ENCODE results near the gene URM1.
"Not testable (repeated sequence)": the region's sequence is repeated elsewhere in the genome, so short reads cannot be mapped to it uniquely, and the experiment has no call there.

Gene URM1

GRCh38 chr9:128412120-128412790 lies 41.1 kb downstream of the URM1 start:
- peaks cover 22% of the 10 kb centered on the region for H3K4me1 ChIP-seq
- H3K27me3 ChIP-seq (ENCODE audit: low read depth): no peaks in the 10 kb centered on the region
- peak; percentile 78 to 94 for DNase-seq (ENCODE audit: low spot score in 2 of 2)
- no peaks in the 10 kb centered on the region for H3K9me3 ChIP-seq
- H3K36me3 ChIP-seq (replicated peaks): no peaks in the 10 kb centered on the region
- in situ Hi-C loops (cut with MboI; ENCODE audit: low sequenced_read_pairs): loop anchor here (5.0 kb wide), 1 partner anchor 50 kb away; no protein-coding TSS in a partner anchor
- H3K4me3 ChIP-seq: no peak overlapping the region

GRCh38 chr9:128413728-128414127 lies 42.6 kb downstream of the URM1 start:
- not testable (repeated sequence) for H3K27me3 ChIP-seq (ENCODE audit: low read depth)

GRCh38 chr9:128414461-128414860 lies 43.3 kb downstream of the URM1 start:
- no peaks in the 10 kb centered on the region for H3K27me3 ChIP-seq (ENCODE audit: low read depth)
- H3K9me3 ChIP-seq: no peaks in the 10 kb centered on the region
- in situ Hi-C loops (cut with MboI; ENCODE audit: low sequenced_read_pairs): loop anchor here (5.0 kb wide), 1 partner anchor 52 kb away; no protein-coding TSS in a partner anchor
- no peak for DNase-seq (ENCODE audit: low spot score in 2 of 2)
- H3K4me3 ChIP-seq: no peak overlapping the region
- no peaks in the 10 kb centered on the region for H3K36me3 ChIP-seq (replicated peaks)
- H3K4me1 ChIP-seq: peaks cover 14% of the 10 kb centered on the region

More at GRCh38 chr9:128413728-128414127, 42.6 kb downstream of the URM1 start:
- not testable (repeated sequence) for H3K36me3 ChIP-seq (replicated peaks); H3K9me3 ChIP-seq; DNase-seq (ENCODE audit: low spot score in 2 of 2); H3K4me3 ChIP-seq
- peaks cover 13% of the 10 kb centered on the region for H3K4me1 ChIP-seq
- in situ Hi-C loops (cut with MboI; ENCODE audit: low sequenced_read_pairs): loop anchor here (5.0 kb wide), 1 partner anchor 51 kb away; no protein-coding TSS in a partner anchor

DNA sequence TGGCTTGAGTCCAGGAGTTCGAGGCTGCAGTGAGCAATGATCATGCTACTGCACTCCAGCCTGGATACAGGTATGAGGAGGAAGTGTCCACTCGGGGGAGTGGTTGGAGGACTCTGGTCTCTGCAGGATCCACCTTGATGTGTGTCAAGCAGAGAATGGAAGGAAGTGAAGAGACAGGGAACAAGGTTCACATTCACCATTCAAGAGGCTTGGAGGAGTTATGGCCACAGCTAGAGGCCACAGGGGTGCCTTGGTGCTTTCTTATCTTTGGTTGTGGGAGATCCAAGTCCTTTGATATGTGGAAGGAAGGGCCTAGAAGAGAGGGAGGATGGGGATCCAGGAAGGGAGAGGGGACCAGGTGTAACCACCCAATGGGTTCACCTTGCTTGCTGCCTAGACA lies 44.1 kb downstream of the URM1 start:
- Histone ChIP-seq H3K4me1 (peaks cover 16% of the 10 kb centered on the region), H3K36me3 (replicated peaks) (no peaks in the 10 kb centered on the region), H3K4me3 (no peak overlapping the region), H3K27me3 (ENCODE audit: low read depth) (no peaks in the 10 kb centered on the region), H3K9me3 (no peaks in the 10 kb centered on the region)
- in situ Hi-C loops (cut with MboI; ENCODE audit: low sequenced_read_pairs): no loop called here
- DNase-seq (ENCODE audit: low spot score in 2 of 2): no peak

GRCh38 chr9:128416014-128416413 lies 44.8 kb downstream of the URM1 start:
- H3K4me1 ChIP-seq: peaks cover 16% of the 10 kb centered on the region
- no peaks in the 10 kb centered on the region for H3K9me3 ChIP-seq
- DNase-seq (ENCODE audit: low spot score in 2 of 2): no peak
- H3K36me3 ChIP-seq (replicated peaks): no peaks in the 10 kb centered on the region
- no peaks in the 10 kb centered on the region for H3K27me3 ChIP-seq (ENCODE audit: low read depth)
- no peak overlapping the region for H3K4me3 ChIP-seq
- in situ Hi-C loops (cut with MboI; ENCODE audit: low sequenced_read_pairs): no loop called here

GRCh38 chr9:128416432-128417019 lies 45.4 kb downstream of the URM1 start:
- Histone ChIP-seq H3K27me3 (ENCODE audit: low read depth) (no peaks in the 10 kb centered on the region), H3K36me3 (replicated peaks) (no peaks in the 10 kb centered on the region), H3K4me3 (no peak overlapping the region), H3K4me1 (peaks cover 16% of the 10 kb centered on the region), H3K9me3 (no peaks in the 10 kb centered on the region)
- DNase-seq (ENCODE audit: low spot score in 2 of 2): no peak
- in situ Hi-C loops (cut with MboI; ENCODE audit: low sequenced_read_pairs): no loop called here

DNA sequence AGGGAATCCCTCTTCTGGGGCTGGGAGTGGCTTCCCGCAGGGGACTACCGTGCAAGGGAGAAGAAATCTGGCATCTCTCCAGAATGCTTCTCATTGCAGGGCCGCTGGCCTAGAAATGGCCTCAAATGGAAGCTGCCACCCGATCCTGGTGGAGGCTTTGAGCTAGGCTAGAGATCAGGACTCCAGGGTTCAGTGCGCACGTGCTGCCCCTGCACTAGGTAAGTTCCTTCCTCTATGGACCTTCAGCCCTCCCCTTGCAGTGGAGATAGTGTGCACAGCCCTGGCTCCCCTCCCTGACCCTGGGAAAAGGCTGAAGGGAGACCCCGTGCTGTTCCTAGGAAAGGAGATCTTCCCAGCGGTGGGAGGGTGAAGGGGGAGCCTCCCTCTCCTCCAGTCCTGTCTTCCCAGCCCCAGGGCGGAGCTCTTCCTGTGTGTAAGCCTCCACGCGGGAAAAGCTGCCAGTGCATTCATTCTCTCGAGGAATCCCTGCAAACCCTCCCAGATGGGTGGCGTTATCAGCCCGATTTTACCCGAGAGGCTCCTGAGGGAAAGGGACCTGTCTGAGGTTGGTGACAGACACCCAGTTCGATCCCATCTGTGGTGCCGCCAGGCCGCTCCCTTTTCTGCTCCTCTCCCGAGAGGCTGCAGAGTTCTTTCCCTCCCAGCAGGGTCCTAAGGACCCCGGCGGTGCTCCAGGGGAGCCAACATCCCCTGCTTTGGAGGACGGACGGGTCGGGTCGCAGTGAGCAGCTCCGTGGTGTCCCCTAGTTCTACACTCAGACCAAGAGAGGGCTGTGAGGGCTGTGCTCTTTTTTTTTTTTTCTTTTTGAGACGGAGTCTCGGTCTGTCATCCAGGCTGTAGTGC lies 48.1 kb downstream of the URM1 start:
- Histone ChIP-seq H3K36me3 (replicated peaks) (peaks cover 6% of the 10 kb centered on the region; the same call in 1 of the 2 replicates), H3K27me3 (ENCODE audit: low read depth) (no peaks in the 10 kb centered on the region), H3K4me1 (peaks cover 16% of the 10 kb centered on the region), H3K4me3 (peak overlapping the region; percentile 76), H3K9me3 (no peaks in the 10 kb centered on the region)
- in situ Hi-C loops (cut with MboI; ENCODE audit: low sequenced_read_pairs): no loop called here
- DNase-seq (ENCODE audit: low spot score in 2 of 2): peak in 1 of 2 experiments; percentile 58

- in situ Hi-C loops (cut with MboI; ENCODE audit: low sequenced_read_pairs): no loop called here
- H3K9me3 ChIP-seq: no peaks in the 10 kb centered on the region
- peak; percentile 56 to 85 for DNase-seq (ENCODE audit: low spot score in 2 of 2)
- H3K4me3 ChIP-seq: peak overlapping the region; percentile 76
- no peaks in the 10 kb centered on the region for H3K27me3 ChIP-seq (ENCODE audit: low read depth)
- H3K4me1 ChIP-seq: peaks cover 16% of the 10 kb centered on the region
- peaks cover 7% of the 10 kb centered on the region; the same call in 1 of the 2 replicates for H3K36me3 ChIP-seq (replicated peaks)
These were observed 49.0 kb downstream of the URM1 start for GRCh38 chr9:128420060-128420650.

DNA sequence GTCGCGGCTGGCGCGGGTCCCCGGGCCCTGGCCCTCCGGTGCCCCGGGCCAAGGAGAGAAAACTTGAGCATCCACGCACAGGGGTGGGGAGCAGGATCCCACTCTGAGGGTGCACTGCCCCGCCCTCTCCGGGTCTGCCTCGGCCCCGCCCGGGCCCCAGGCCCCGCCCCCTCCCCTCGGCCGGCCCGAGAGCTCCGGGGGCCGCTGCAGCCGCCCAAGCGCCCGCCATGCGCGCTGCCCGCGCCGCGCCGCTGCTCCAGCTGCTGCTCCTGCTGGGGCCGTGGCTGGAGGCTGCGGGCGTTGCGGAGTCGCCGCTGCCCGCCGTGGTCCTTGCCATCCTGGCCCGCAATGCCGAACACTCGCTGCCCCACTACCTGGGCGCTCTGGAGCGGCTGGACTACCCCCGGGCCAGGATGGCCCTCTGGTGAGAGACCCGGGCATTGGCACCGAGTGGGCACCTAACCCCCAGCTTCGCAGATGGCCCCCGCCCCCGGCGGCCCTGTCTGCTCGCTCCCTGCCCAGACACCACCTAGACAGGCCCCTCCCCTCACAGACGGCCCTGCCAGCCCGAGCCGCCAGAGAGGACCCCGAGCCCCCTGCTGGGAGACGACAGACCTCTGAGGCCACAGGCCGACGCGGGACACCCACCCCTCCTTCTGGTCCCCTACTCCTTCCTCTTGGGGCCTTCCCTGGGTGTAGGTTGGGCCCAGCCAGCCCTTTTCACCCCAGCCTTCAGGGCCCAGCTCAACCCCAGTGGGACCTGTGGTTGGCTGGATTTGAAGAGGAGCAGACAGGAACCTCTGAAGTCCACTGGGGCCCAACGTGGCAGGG lies 49.7 kb downstream of the URM1 start, which contains the start of gene CERCAM:
Gene CERCAM (plus strand): TSS at position 207 of the 831 bp plus-strand sequence. CDS start 21 bp downstream, at position 228.
- Histone ChIP-seq H3K36me3 (replicated peaks) (peaks cover 7% of the 10 kb centered on the region; the same call in 1 of the 2 replicates), H3K4me3 (peak within 1 kb of the TSS; percentile 76), H3K27me3 (ENCODE audit: low read depth) (no peaks in the 10 kb centered on the region), H3K4me1 (peaks cover 16% of the 10 kb centered on the region), H3K9me3 (no peaks in the 10 kb centered on the region)
- DNase-seq (ENCODE audit: low spot score in 2 of 2): peak; percentile 43 to 80
- in situ Hi-C loops (cut with MboI; ENCODE audit: low sequenced_read_pairs): no loop called here

GRCh38 chr9:128421482-128421996 lies 50.4 kb downstream of the URM1 start:
- Histone ChIP-seq H3K9me3 (no peaks in the 10 kb centered on the region), H3K36me3 (replicated peaks) (peaks cover 7% of the 10 kb centered on the region; the same call in 1 of the 2 replicates), H3K4me3 (peak overlapping the region; percentile 76), H3K27me3 (ENCODE audit: low read depth) (no peaks in the 10 kb centered on the region), H3K4me1 (peaks cover 16% of the 10 kb centered on the region)
- in situ Hi-C loops (cut with MboI; ENCODE audit: low sequenced_read_pairs): no loop called here
- DNase-seq (ENCODE audit: low spot score in 2 of 2): peak in 1 of 2 experiments; percentile 48

DNA sequence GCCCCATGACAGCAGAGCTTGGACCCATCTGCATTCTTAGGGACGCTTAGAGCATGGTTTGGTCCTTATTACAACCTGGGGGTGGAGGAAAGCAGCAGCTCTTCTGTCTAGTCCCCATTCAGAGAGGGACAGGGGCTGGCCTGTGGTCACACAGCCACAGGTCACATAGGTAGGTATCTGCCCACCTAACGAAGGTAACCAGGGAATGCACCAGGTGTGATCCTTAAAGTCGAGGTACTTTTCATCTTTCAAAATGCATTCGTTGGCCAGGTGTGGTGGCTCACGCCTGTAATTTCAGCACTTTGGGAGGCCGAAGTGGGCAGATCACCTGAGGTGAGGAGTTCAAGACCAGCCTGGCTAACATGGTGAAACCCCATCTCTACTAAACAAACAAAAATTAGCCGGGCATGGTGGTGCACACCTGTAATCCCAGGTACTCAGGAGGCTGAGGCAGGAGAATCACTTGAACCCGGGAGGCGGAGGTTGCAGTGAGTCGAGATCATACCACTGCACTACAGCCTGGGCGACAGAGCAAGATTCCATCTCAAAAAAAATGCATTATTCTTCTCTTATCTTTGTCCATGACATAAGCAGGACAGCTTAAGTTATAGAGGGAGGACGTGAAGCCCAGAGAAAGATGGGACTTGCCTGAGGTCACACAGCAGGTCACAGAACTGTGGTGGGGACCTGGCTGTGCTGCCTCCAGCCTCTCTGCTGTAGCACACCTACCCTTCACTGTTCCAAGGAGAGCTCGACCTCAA lies 51.0 kb downstream of the URM1 start:
- DNase-seq (ENCODE audit: low spot score in 2 of 2); H3K27me3 ChIP-seq (ENCODE audit: low read depth); H3K9me3 ChIP-seq; H3K36me3 ChIP-seq (replicated peaks); in situ Hi-C loops (cut with MboI; ENCODE audit: low sequenced_read_pairs): not testable (repeated sequence)
- peaks cover 16% of the 10 kb centered on the region for H3K4me1 ChIP-seq
- peak overlapping the region; percentile 76 for H3K4me3 ChIP-seq

DNA sequence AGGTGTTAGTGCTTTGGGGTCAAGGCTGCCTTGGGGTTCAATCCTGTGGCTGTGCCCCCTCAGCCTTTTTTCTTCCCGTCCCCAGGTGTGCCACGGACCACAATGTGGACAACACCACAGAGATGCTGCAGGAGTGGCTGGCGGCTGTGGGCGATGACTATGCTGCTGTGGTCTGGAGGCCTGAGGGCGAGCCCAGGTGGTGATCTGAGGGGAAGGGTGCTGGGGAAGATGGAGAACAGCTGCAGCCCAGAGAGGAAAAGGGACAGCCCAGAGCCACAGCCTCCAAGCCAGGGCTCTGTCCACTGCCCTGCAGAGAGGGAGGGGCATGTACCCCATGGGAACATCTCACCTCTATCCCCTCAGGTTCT lies 51.6 kb downstream of the URM1 start:
- Histone ChIP-seq H3K36me3 (replicated peaks) (peaks cover 7% of the 10 kb centered on the region; the same call in 1 of the 2 replicates), H3K4me3 (no peak overlapping the region), H3K4me1 (peaks cover 16% of the 10 kb centered on the region), H3K27me3 (ENCODE audit: low read depth) (no peaks in the 10 kb centered on the region), H3K9me3 (no peaks in the 10 kb centered on the region)
- no peak for DNase-seq (ENCODE audit: low spot score in 2 of 2)
- in situ Hi-C loops (cut with MboI; ENCODE audit: low sequenced_read_pairs): no loop called here

Data from HAP-1 (cell line).